Ishikawa (cell line): ENCODE results near the gene ZNF688.

ENCODE experiments used
- CEBPB ChIP-seq: IDR thresholded peaks from 2 replicates; pipeline ENCODE4 v1.6.1; 2012
- CREB1 ChIP-seq: IDR thresholded peaks from 2 replicates; pipeline ENCODE4 v1.6.1; 2012; ENCODE audit warnings: low read depth
- EGR1 ChIP-seq: IDR thresholded peaks from 2 replicates; pipeline ENCODE4 v1.6.1; 2012
- EP300 ChIP-seq: IDR thresholded peaks from 2 replicates; pipeline ENCODE4 v1.6.1; 2012; ENCODE audit warnings: borderline replicate concordance
- FOXM1 ChIP-seq: IDR thresholded peaks from 2 replicates; pipeline ENCODE4 v1.6.1; 2012; ENCODE audit warnings: low read depth, borderline replicate concordance
- MAX ChIP-seq: IDR thresholded peaks from 2 replicates; pipeline ENCODE4 v1.6.1; 2012
- NFIC ChIP-seq: IDR thresholded peaks from 2 replicates; pipeline ENCODE4 v1.6.1; 2012
- RAD21 ChIP-seq: IDR thresholded peaks from 2 replicates; pipeline ENCODE4 v1.6.1; 2012; ENCODE audit warnings: low read depth
- TAF1 ChIP-seq: IDR thresholded peaks from 2 replicates; pipeline ENCODE4 v1.6.1; 2012; ENCODE audit warnings: low read depth, mild to moderate bottlenecking
- TCF12 ChIP-seq: IDR thresholded peaks from 2 replicates; pipeline ENCODE4 v1.6.1; 2012; ENCODE audit warnings: low read depth
- TEAD4 ChIP-seq: IDR thresholded peaks from 2 replicates; pipeline ENCODE4 v1.6.1; 2012
- USF1 ChIP-seq: IDR thresholded peaks from 2 replicates; pipeline ENCODE4 v1.6.1; 2012
- YY1 ChIP-seq: IDR thresholded peaks from 2 replicates; pipeline ENCODE4 v1.6.1; 2012; ENCODE audit warnings: low read depth
- ZBTB7A ChIP-seq: IDR thresholded peaks from 2 replicates; pipeline ENCODE4 v1.6.1; 2012; ENCODE audit warnings: low read depth
- TF ChIP-seq, protein P1 (sequence below): IDR thresholded peaks from 2 replicates; pipeline ENCODE4 v1.6.1; 2012; ENCODE audit warnings: low read depth, mild to moderate bottlenecking

The ZNF688 gene

GRCh38 chr16:30524575-30525568, 46.6 kb downstream of the ZNF688 start:
- no peak for TF ChIP-seq RAD21
- TF ChIP-seq USF1, result no peak
- TF ChIP-seq YY1, result no peak
- no peak for TF ChIP-seq FOXM1
- TF ChIP-seq MAX, result no peak
- no peak for TF ChIP-seq ZBTB7A
- no peak for TF ChIP-seq NFIC
- TF ChIP-seq, protein P1, sequence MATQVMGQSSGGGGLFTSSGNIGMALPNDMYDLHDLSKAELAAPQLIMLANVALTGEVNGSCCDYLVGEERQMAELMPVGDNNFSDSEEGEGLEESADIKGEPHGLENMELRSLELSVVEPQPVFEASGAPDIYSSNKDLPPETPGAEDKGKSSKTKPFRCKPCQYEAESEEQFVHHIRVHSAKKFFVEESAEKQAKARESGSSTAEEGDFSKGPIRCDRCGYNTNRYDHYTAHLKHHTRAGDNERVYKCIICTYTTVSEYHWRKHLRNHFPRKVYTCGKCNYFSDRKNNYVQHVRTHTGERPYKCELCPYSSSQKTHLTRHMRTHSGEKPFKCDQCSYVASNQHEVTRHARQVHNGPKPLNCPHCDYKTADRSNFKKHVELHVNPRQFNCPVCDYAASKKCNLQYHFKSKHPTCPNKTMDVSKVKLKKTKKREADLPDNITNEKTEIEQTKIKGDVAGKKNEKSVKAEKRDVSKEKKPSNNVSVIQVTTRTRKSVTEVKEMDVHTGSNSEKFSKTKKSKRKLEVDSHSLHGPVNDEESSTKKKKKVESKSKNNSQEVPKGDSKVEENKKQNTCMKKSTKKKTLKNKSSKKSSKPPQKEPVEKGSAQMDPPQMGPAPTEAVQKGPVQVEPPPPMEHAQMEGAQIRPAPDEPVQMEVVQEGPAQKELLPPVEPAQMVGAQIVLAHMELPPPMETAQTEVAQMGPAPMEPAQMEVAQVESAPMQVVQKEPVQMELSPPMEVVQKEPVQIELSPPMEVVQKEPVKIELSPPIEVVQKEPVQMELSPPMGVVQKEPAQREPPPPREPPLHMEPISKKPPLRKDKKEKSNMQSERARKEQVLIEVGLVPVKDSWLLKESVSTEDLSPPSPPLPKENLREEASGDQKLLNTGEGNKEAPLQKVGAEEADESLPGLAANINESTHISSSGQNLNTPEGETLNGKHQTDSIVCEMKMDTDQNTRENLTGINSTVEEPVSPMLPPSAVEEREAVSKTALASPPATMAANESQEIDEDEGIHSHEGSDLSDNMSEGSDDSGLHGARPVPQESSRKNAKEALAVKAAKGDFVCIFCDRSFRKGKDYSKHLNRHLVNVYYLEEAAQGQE, result no peak
- TF ChIP-seq CEBPB, result no peak
- TF ChIP-seq TEAD4, result no peak
- no peak for TF ChIP-seq TAF1

DNA sequence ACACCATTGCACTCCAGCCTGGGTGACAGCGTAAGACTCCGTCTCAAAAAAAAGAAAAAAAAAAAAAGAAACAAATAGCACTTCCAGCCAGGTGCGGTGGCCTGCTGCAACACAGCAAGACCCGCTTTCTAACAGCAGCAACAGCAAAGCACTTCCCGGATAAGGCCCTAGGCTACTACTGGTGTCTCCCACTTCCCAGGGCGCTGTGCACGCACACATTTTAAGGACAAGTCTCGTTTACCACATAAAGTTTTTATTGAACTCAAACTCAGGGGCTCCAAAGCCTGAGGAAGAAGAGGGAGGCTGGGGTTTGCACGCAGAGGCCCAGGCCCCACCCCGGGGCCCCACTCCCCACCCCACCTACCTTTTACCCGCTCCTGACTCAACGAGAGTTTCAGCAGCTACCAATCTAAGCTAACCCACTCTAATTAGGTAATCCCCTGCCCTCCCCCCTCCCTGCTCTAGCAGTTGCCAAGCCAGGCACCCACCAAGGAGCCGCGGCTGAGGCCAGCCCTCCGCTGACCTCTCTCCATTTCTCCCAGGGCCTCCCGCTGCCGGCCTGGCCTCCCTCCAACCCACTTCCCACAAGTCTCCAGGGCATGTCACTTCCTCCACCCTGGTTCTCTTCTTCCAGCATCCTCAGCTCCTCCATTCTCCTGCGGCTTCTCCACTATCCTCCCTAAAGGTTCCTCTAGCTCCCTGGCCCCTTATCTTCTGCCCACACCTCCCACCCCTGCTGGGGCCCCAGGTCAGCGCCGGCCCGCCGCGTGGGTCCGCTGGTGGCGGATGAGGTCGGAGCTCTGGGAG, 47.5 kb downstream of the ZNF688 start:
- no peak for TF ChIP-seq TEAD4
- TF ChIP-seq FOXM1, result no peak
- no peak for TF ChIP-seq CEBPB

- TF ChIP-seq, protein P1, result no peak
- TF ChIP-seq CREB1 (no peak), MAX (no peak), NFIC (no peak), EGR1 (no peak), CEBPB (no peak), TEAD4 (no peak), YY1 (no peak), TAF1 (no peak), RAD21 (no peak), EP300 (no peak), FOXM1 (no peak), ZBTB7A (no peak), TCF12 (no peak)
Measured at GRCh38 chr16:30521873-30522641, 49.5 kb downstream of the ZNF688 start.

DNA sequence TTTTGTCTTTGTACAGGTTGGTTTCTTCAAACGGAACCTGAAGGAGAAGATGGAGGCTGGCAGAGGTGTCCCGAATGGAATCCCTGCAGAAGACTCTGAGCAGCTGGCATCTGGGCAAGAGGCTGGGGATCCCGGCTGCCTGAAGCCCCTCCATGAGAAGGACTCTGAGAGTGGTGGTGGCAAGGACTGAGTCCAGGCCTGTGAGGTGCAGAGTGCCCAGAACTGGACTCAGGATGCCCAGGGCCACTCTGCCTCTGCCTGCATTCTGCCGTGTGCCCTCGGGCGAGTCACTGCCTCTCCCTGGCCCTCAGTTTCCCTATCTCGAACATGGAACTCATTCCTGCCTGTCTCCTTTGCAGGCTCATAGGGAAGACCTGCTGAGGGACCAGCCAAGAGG, 50.0 kb downstream of the ZNF688 start:
- TF ChIP-seq RAD21, result no peak
- TF ChIP-seq YY1, result no peak
- TF ChIP-seq, protein P1, result no peak
- no peak for TF ChIP-seq EP300
- no peak for TF ChIP-seq NFIC
- no peak for TF ChIP-seq TEAD4
- TF ChIP-seq CEBPB, result no peak
- TF ChIP-seq CREB1, result no peak
- no peak for TF ChIP-seq USF1
- TF ChIP-seq EGR1, result no peak
- no peak for TF ChIP-seq ZBTB7A
- no peak for TF ChIP-seq FOXM1
- TF ChIP-seq TCF12, result no peak
- no peak for TF ChIP-seq MAX
- no peak for TF ChIP-seq TAF1
